Femur (tissue), 1 donor: ENCODE data around the gene RBM28.
"Not testable (repeated sequence)": the region's sequence is repeated elsewhere in the genome, so short reads cannot be mapped to it uniquely, and the experiment has no call there.

ENCODE experiments used
- DNase-seq: peaks from one replicate; pipeline ENCODE4 v3.0.0-alpha.2; 2017

RBM28 gene

GRCh38 chr7:128341733-128342132 is 2.0 kb downstream of the RBM28 start:
- DNase-seq: no peak

GRCh38 chr7:128335730-128336129 is 8.0 kb downstream of the RBM28 start:
- DNase-seq: no peak

GRCh38 chr7:128324368-128324680 is 19.4 kb downstream of the RBM28 start:
- no peak for DNase-seq

GRCh38 chr7:128323459-128324367 is 20.0 kb downstream of the RBM28 start:
- no peak for DNase-seq

- DNase-seq: no peak
Observed at GRCh38 chr7:128323040-128323439, 20.7 kb downstream of the RBM28 start.

GRCh38 chr7:128322040-128322643 is 21.6 kb downstream of the RBM28 start:
- no peak for DNase-seq

- no peak for DNase-seq
Observed at GRCh38 chr7:128321044-128321422, 22.7 kb downstream of the RBM28 start.

- no peak for DNase-seq
Observed at GRCh38 chr7:128318691-128319090, 25.0 kb downstream of the RBM28 start.

- DNase-seq: no peak
Observed at GRCh38 chr7:128311013-128311412, 32.7 kb downstream of the RBM28 start.

GRCh38 chr7:128310499-128310898 is 33.2 kb downstream of the RBM28 start:
- no peak for DNase-seq

GRCh38 chr7:128309976-128310375 is 33.7 kb downstream of the RBM28 start:
- no peak for DNase-seq

GRCh38 chr7:128309124-128309523 is 34.6 kb downstream of the RBM28 start:
- no peak for DNase-seq

- DNase-seq: no peak
Observed at GRCh38 chr7:128307061-128307460, 36.6 kb downstream of the RBM28 start.

GRCh38 chr7:128304212-128304611 is 39.5 kb downstream of the RBM28 start:
- no peak for DNase-seq

- DNase-seq: no peak
Observed at GRCh38 chr7:128303643-128304042, 40.1 kb downstream of the RBM28 start.

- no peak for DNase-seq
Observed at GRCh38 chr7:128303133-128303532, 40.6 kb downstream of the RBM28 start.

GRCh38 chr7:128302139-128302538 is 41.6 kb downstream of the RBM28 start:
- DNase-seq: no peak

- no peak for DNase-seq
Observed at GRCh38 chr7:128299109-128299607, 44.5 kb downstream of the RBM28 start.

GRCh38 chr7:128298004-128298403 is 45.7 kb downstream of the RBM28 start:
- not testable (repeated sequence) for DNase-seq

GRCh38 chr7:128287556-128287955 is 56.2 kb downstream of the RBM28 start:
- no peak for DNase-seq

- DNase-seq: no peak
Observed at GRCh38 chr7:128284102-128284501, 59.6 kb downstream of the RBM28 start.

- DNase-seq: no peak
Observed at GRCh38 chr7:128281605-128282380, 61.9 kb downstream of the RBM28 start.

GRCh38 chr7:128280451-128280850 is 63.3 kb downstream of the RBM28 start:
- DNase-seq: not testable (repeated sequence)
